Measurements from ENCODE around the gene LHFPL3. TPM values are rescaled to one million over a fixed set of nuclear protein-coding genes. Genes with fewer than 3 reads are reported as not detected.
A peak's percentile ranks its signal among the peaks of the same experiment; 100 is the strongest.

LHFPL3 gene
- total and polyA plus RNA-seq, 2 experiments from 2014 or later = not detected

- DNase-seq = no peak
- TF ChIP-seq EZH2phosphoT487 (IDR thresholded peaks at IDR 0.05; ENCODE audit: insufficient read depth, low read depth) (no peak), EZH2 (IDR thresholded peaks at IDR 0.05; ENCODE audit: insufficient read depth, poor library complexity, severe bottlenecking) (no peak)
- H3K9ac ChIP-seq = no peak overlapping the region
These were observed 615.3 kb downstream of the LHFPL3 start for GRCh38 chr7:104943502-104944343.

GRCh38 chr7:104945599-104945956 lies 617.2 kb downstream of the LHFPL3 start:
- Histone ChIP-seq H3K79me2 (ENCODE audit: insufficient read depth) (no peaks in the 10 kb centered on the region), H4K20me1 (ENCODE audit: insufficient read depth) (no peaks in the 10 kb centered on the region), H3K9me3 (ENCODE audit: low read depth) (no peaks in the 10 kb centered on the region), H3K4me3 (peak overlapping the region; percentile 20; the same call in 1 of the 2 replicates), H3K9me2 (ENCODE audit: insufficient read depth) (no peaks in the 10 kb centered on the region), H3K36me3 (ENCODE audit: low read depth) (no peaks in the 10 kb centered on the region), H3K27me3 (replicated peaks; ENCODE audit: insufficient read depth) (no peaks in the 10 kb centered on the region), H3K4me2 (ENCODE audit: unreplicated experiment) (peak overlapping the region; percentile 79), H3K4me1 (ENCODE audit: insufficient read depth) (peaks cover 22% of the 10 kb centered on the region), H3K9ac (peak overlapping the region; percentile 82), H2AFZ (peak overlapping the region; percentile 40), H3K27ac (peak overlapping the region; percentile 99), H3F3A (ENCODE audit: insufficient read depth) (peaks cover 21% of the 10 kb centered on the region)
- in situ Hi-C loops (cut with MboI) = no loop called here
- DNase-seq = no peak
- TF ChIP-seq EZH2 (IDR thresholded peaks at IDR 0.05; ENCODE audit: insufficient read depth, poor library complexity, severe bottlenecking) = no peak
- TF ChIP-seq EZH2phosphoT487 (IDR thresholded peaks at IDR 0.05; ENCODE audit: insufficient read depth, low read depth) = no peak

More at GRCh38 chr7:104943502-104944343, 615.3 kb downstream of the LHFPL3 start:
- H4K20me1 ChIP-seq (ENCODE audit: insufficient read depth) = no peaks in the 10 kb centered on the region
- in situ Hi-C loops (cut with MboI) = no loop called here
- no peaks in the 10 kb centered on the region for H3K9me2 ChIP-seq (ENCODE audit: insufficient read depth)
- H3F3A ChIP-seq (ENCODE audit: insufficient read depth) = peaks cover 21% of the 10 kb centered on the region
- H3K4me3 ChIP-seq = no peak overlapping the region
- no peaks in the 10 kb centered on the region for H3K9me3 ChIP-seq (ENCODE audit: low read depth)
- H2AFZ ChIP-seq = peak overlapping the region; percentile 84; the same call in 1 of the 2 replicates
- WGBS, 2 experiments (ENCODE audit: low coverage in 1 of 2, low lambda C conversion rate in 2 of 2, missing lambda C conversion rate in 2 of 2) = 85 to 86% methylated on average over 12 of the region's 12 CpGs
- no peak overlapping the region for H3K4me2 ChIP-seq (ENCODE audit: unreplicated experiment)
- H3K36me3 ChIP-seq (ENCODE audit: low read depth) = no peaks in the 10 kb centered on the region
- no peaks in the 10 kb centered on the region for H3K27me3 ChIP-seq (replicated peaks; ENCODE audit: insufficient read depth)
- no peaks in the 10 kb centered on the region for H3K79me2 ChIP-seq (ENCODE audit: insufficient read depth)
- peak overlapping the region; percentile 99; the same call in 1 of the 2 replicates for H3K27ac ChIP-seq
- H3K4me1 ChIP-seq (ENCODE audit: insufficient read depth) = peaks cover 22% of the 10 kb centered on the region

- Histone ChIP-seq H3F3A (ENCODE audit: insufficient read depth) (peaks cover 28% of the 10 kb centered on the region), H3K9me2 (ENCODE audit: insufficient read depth) (no peaks in the 10 kb centered on the region), H3K4me3 (no peak overlapping the region), H3K27me3 (replicated peaks; ENCODE audit: insufficient read depth) (no peaks in the 10 kb centered on the region), H2AFZ (peak overlapping the region; percentile 70), H3K4me1 (ENCODE audit: insufficient read depth) (peaks cover 22% of the 10 kb centered on the region), H3K9ac (peak overlapping the region; percentile 82), H4K20me1 (ENCODE audit: insufficient read depth) (no peaks in the 10 kb centered on the region), H3K27ac (peak overlapping the region; percentile 99), H3K4me2 (ENCODE audit: unreplicated experiment) (peak overlapping the region; percentile 34), H3K36me3 (ENCODE audit: low read depth) (no peaks in the 10 kb centered on the region), H3K79me2 (ENCODE audit: insufficient read depth) (no peaks in the 10 kb centered on the region), H3K9me3 (ENCODE audit: low read depth) (no peaks in the 10 kb centered on the region)
- 3 to 10% methylated on average over 2 of the region's 2 CpGs for WGBS, 2 experiments (ENCODE audit: low coverage in 1 of 2, low lambda C conversion rate in 2 of 2, missing lambda C conversion rate in 2 of 2)
- TF ChIP-seq EZH2phosphoT487 (IDR thresholded peaks at IDR 0.05; ENCODE audit: insufficient read depth, low read depth) (no peak), EZH2 (IDR thresholded peaks at IDR 0.05; ENCODE audit: insufficient read depth, poor library complexity, severe bottlenecking) (no peak)
- DNase-seq = peak; percentile 48
- in situ Hi-C loops (cut with MboI) = no loop called here
These were observed 617.9 kb downstream of the LHFPL3 start for GRCh38 chr7:104946338-104946737.

- Histone ChIP-seq H2AFZ (no peak overlapping the region), H3K27me3 (replicated peaks; ENCODE audit: insufficient read depth) (no peaks in the 10 kb centered on the region), H3F3A (ENCODE audit: insufficient read depth) (peaks cover 20% of the 10 kb centered on the region), H3K36me3 (ENCODE audit: low read depth) (no peaks in the 10 kb centered on the region), H3K9me2 (ENCODE audit: insufficient read depth) (no peaks in the 10 kb centered on the region), H3K79me2 (ENCODE audit: insufficient read depth) (no peaks in the 10 kb centered on the region), H4K20me1 (ENCODE audit: insufficient read depth) (no peaks in the 10 kb centered on the region), H3K27ac (no peak overlapping the region), H3K9me3 (ENCODE audit: low read depth) (no peaks in the 10 kb centered on the region), H3K4me3 (no peak overlapping the region), H3K4me1 (ENCODE audit: insufficient read depth) (peaks cover 14% of the 10 kb centered on the region), H3K9ac (no peak overlapping the region), H3K4me2 (ENCODE audit: unreplicated experiment) (no peak overlapping the region)
- 91 to 94% methylated on average over 5 of the region's 5 CpGs for WGBS, 2 experiments (ENCODE audit: low coverage in 1 of 2, low lambda C conversion rate in 2 of 2, missing lambda C conversion rate in 2 of 2)
- TF ChIP-seq EZH2 (IDR thresholded peaks at IDR 0.05; ENCODE audit: insufficient read depth, poor library complexity, severe bottlenecking) = no peak
- TF ChIP-seq EZH2phosphoT487 (IDR thresholded peaks at IDR 0.05; ENCODE audit: insufficient read depth, low read depth) = no peak
- in situ Hi-C loops (cut with MboI) = no loop called here
- DNase-seq = no peak
These were observed 621.6 kb downstream of the LHFPL3 start for GRCh38 chr7:104950006-104950405.

All from GM23248 (cell line).